Retinal pigment epithelial cell (primary cell): ENCODE data around the gene NPHP4.

Experiments used
- DNase-seq: peaks from one replicate; pipeline ENCODE4 v3.0.0-alpha.2; 2010; ENCODE audit warnings: low read depth
- H3K4me3 ChIP-seq: 2 replicates; pipeline ENCODE4 v1.5.1; 2011; ENCODE audit warnings: mild to moderate bottlenecking, low read length, control low read depth, moderate library complexity
- CTCF ChIP-seq: conservative IDR thresholded peaks from 2 replicates; pipeline ENCODE4 v1.5.1; 2011; ENCODE audit warnings: low read depth, low read length, control low read depth, inconsistent platforms

The NPHP4 gene

DNA sequence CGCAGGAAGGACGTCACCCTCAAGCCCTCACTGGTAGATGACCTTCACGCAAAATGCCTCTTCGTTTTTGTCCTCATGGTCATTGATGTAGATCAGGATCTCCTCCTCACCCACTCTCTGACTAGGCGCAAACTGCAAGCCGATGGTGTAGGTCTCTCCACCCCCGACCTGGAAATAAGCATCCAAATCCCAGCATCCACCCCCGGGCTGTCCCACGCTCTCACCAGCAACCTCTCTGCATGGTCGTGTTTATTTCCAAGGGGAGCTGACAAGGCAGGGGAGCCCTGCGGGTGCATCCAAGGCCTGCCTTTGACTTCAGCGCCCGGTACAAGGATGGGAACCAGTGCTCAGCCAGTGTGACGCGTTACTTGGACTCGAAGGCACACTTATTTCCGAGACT, 129.0 kb downstream of the NPHP4 start:
- no peak overlapping the region for H3K4me3 ChIP-seq
- no peak for TF ChIP-seq CTCF
- DNase-seq, result no peak

GRCh38 chr1:5861871-5862825, 130.1 kb downstream of the NPHP4 start:
- no peak for DNase-seq
- no peak overlapping the region for H3K4me3 ChIP-seq
- no peak for TF ChIP-seq CTCF

GRCh38 chr1:5860277-5860676, 131.9 kb downstream of the NPHP4 start:
- no peak for TF ChIP-seq CTCF
- H3K4me3 ChIP-seq, result no peak overlapping the region
- no peak for DNase-seq

GRCh38 chr1:5859766-5860165, 132.5 kb downstream of the NPHP4 start:
- TF ChIP-seq CTCF, result no peak
- DNase-seq, result no peak

DNA sequence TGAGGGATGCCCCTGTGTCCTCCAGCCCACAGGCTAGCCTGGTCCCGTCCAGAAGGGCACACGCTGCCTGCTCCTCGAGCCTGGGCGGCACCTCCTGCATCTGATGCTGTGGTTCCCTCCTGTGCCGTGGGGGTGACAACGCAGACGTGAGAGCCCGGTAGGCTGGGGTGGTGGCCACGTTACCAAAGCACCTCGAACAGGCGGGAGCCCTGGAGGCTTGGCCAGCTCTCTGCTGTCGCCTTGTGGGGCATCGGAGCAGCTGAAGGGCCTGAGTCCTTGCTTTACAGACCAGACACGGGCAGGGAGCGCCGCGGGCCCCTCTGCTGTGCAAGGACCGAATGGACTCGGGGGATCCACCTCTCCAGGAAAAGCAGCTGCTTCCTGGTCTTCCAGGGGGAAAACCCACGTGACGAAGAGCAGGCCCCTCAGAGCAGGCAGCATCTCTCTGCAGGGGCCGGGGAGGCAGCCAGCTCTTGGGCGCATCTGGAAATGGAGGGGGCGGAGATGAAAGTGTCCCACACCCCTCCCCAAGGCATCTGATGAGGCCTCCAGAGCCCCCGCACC, 133.3 kb downstream of the NPHP4 start:
- TF ChIP-seq CTCF, result no peak

More at GRCh38 chr1:5859766-5860165, 132.5 kb downstream of the NPHP4 start:
- H3K4me3 ChIP-seq, result no peak overlapping the region

GRCh38 chr1:5858246-5858645, 134.0 kb downstream of the NPHP4 start:
- TF ChIP-seq CTCF, result no peak
- no peak overlapping the region for H3K4me3 ChIP-seq
- DNase-seq, result no peak

More for the DNA sequence above, 133.3 kb downstream of the NPHP4 start:
- DNase-seq, result no peak
- no peak overlapping the region for H3K4me3 ChIP-seq
